Measurements from ENCODE around the gene ZNF14. TPM values are rescaled to one million over a fixed set of nuclear protein-coding genes. Genes with fewer than 3 reads are reported as not detected.

ZNF14 gene
- total and polyA plus RNA-seq, 9 of the 15 experiments (the other 6 are each of a cell fraction or from before 2014, with no cell fraction given), result 1.9 to 7.0 (median 4.0) TPM

DNA sequence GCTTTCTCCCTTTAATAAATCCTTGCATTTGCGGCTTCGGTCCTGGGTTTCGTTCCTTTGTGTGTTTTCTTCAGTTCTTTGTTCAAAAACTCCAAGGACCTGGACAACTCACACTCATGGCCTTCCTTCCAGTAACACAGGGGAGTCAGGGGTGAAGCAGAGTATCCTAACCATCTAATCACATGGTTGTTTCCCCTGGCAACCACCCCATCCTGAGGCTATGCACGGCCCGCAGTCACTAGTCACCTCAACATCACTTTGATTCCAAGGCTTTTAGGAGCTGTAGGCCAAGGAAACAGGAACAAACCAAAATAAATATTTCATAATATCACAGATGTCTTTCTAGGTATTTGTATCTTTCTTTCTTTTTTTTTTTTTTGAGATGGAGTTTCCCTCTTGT, 35.3 kb downstream of the ZNF14 start:
- TF ChIP-seq RFX1 (IDR thresholded peaks at IDR 0.05), result peak; percentile 51; the same call in 1 of the 2 replicates
- no peak for TF ChIP-seq FUS (optimal IDR thresholded peaks at IDR 0.05; ENCODE audit: low read depth, low read length)
- in situ Hi-C loops (cut with MboI) (no loop called here), intact Hi-C loops (cut with micrococcal nuclease) (no loop called here)
- ATAC-seq, result no peak
- no peaks in the 10 kb centered on the region for H3K79me2 ChIP-seq (ENCODE audit: control insufficient read depth, insufficient read depth, low read length)
- H4K20me1 ChIP-seq (replicated peaks; ENCODE audit: control insufficient read depth, insufficient read depth, low read length), result no peaks in the 10 kb centered on the region
- ChIA-PET CTCF (ENCODE audit: low intra/inter-chr PET ratio) (no interaction called here), POLR2A (interaction anchor here (1.0 kb wide), 1 partner anchor 35 kb away, joined by 3 read pairs; the partner anchor contains the start of gene ZNF14)
- H3K27me3 ChIP-seq (ENCODE audit: control insufficient read depth in 2 of 2, insufficient read depth in 2 of 2, low read length in 2 of 2), result peaks cover 0 to 6% of the 10 kb centered on the region in 2 experiments; a peak in 2 of 5 replicates
- H2AFZ ChIP-seq (ENCODE audit: low read depth, low read length), result no peak overlapping the region
- no peak overlapping the region for H3K4me3 ChIP-seq
- no peak overlapping the region for H3K27ac ChIP-seq (ENCODE audit: extremely low read depth, low read depth, low read length)
- no peaks in the 10 kb centered on the region for H3K36me3 ChIP-seq (ENCODE audit: control insufficient read depth, insufficient read depth, low read length)
- H3K9ac ChIP-seq (ENCODE audit: insufficient read depth in 1 of 2, low read depth in 2 of 2, low read length in 2 of 2), result no peak overlapping the region
- no peaks in the 10 kb centered on the region for H3K4me1 ChIP-seq (replicated peaks in 1 of 2; ENCODE audit: control insufficient read depth in 2 of 2, insufficient read depth in 2 of 2, low read length in 2 of 2)
- 2% methylated on average over 5 of the region's 5 CpGs for WGBS (ENCODE audit: insufficient coverage, low coverage, missing lambda C conversion rate)
- no peaks in the 10 kb centered on the region for H3K9me3 ChIP-seq (replicated peaks; ENCODE audit: control insufficient read depth, insufficient read depth, low read depth, low read length)
- no peak overlapping the region for H3K4me2 ChIP-seq (ENCODE audit: insufficient read depth, low read length)
- DNase-seq (ENCODE audit: extremely low read depth in 1 of 4, low spot score in 3 of 4), result no peak
- H3K9me1 ChIP-seq (ENCODE audit: control insufficient read depth, insufficient read depth, low read length), result no peaks in the 10 kb centered on the region
- no peak for FAIRE-seq
- no TSS peak for BruUV-seq (replicated peaks)

DNA sequence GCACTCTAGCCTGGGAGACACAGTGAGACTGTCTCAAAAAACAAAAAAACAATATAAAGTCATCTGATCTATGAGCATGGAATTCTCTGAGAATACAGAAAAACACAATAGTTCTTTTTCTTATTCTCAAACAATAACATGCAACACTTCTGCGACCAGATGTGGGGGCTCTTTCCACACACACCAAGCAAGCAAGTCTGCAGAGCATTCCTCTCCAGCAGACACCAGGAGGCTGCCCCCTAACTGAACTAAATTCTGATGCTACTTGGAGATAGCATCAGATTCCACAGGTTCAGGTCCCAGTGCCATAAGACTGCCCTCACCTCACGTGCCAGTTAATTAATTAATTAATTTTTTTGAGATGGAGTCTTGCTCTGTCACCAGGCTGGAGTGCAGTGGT, 36.5 kb downstream of the ZNF14 start:
- no peak overlapping the region for H2AFZ ChIP-seq (ENCODE audit: low read depth, low read length)
- H3K79me2 ChIP-seq (ENCODE audit: control insufficient read depth, insufficient read depth, low read length), result no peaks in the 10 kb centered on the region
- H3K36me3 ChIP-seq (ENCODE audit: control insufficient read depth, insufficient read depth, low read length), result no peaks in the 10 kb centered on the region
- ChIA-PET CTCF (ENCODE audit: low intra/inter-chr PET ratio) (no interaction called here), POLR2A (no interaction called here)
- no peaks in the 10 kb centered on the region for H4K20me1 ChIP-seq (replicated peaks; ENCODE audit: control insufficient read depth, insufficient read depth, low read length)
- no TSS peak for BruUV-seq (replicated peaks)
- TF ChIP-seq, protein P1, sequence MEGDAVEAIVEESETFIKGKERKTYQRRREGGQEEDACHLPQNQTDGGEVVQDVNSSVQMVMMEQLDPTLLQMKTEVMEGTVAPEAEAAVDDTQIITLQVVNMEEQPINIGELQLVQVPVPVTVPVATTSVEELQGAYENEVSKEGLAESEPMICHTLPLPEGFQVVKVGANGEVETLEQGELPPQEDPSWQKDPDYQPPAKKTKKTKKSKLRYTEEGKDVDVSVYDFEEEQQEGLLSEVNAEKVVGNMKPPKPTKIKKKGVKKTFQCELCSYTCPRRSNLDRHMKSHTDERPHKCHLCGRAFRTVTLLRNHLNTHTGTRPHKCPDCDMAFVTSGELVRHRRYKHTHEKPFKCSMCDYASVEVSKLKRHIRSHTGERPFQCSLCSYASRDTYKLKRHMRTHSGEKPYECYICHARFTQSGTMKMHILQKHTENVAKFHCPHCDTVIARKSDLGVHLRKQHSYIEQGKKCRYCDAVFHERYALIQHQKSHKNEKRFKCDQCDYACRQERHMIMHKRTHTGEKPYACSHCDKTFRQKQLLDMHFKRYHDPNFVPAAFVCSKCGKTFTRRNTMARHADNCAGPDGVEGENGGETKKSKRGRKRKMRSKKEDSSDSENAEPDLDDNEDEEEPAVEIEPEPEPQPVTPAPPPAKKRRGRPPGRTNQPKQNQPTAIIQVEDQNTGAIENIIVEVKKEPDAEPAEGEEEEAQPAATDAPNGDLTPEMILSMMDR (IDR thresholded peaks at IDR 0.05 in 2 of 3, conservative IDR thresholded peaks at IDR 0.05 in 1 of 3; ENCODE audit: insufficient read depth in 2 of 3, low read depth in 1 of 3, low read length in 3 of 3), result peak in 2 of 3 experiments; percentile 17 to 41; a peak in 3 of 6 replicates
- no peak for TF ChIP-seq CEBPZ (IDR thresholded peaks at IDR 0.05; ENCODE audit: borderline replicate concordance, low read depth, low read length)
- no peaks in the 10 kb centered on the region for H3K9me1 ChIP-seq (ENCODE audit: control insufficient read depth, insufficient read depth, low read length)
- ATAC-seq (0 out of 3 replicates have a peak, but pooled peaks have one; percentile 35), DNase-seq (ENCODE audit: extremely low read depth in 1 of 4, low spot score in 3 of 4) (no peak), FAIRE-seq (no peak)
- no peak overlapping the region for H3K4me2 ChIP-seq (ENCODE audit: insufficient read depth, low read length)
- no peaks in the 10 kb centered on the region for H3K9me3 ChIP-seq (replicated peaks; ENCODE audit: control insufficient read depth, insufficient read depth, low read depth, low read length)
- WGBS (ENCODE audit: insufficient coverage, low coverage, missing lambda C conversion rate), result 0% methylated on average over 2 of the region's 2 CpGs
- no peaks in the 10 kb centered on the region for H3K4me1 ChIP-seq (replicated peaks in 1 of 2; ENCODE audit: control insufficient read depth in 2 of 2, insufficient read depth in 2 of 2, low read length in 2 of 2)
- no peak overlapping the region for H3K9ac ChIP-seq (ENCODE audit: insufficient read depth in 1 of 2, low read depth in 2 of 2, low read length in 2 of 2)
- H3K4me3 ChIP-seq, result no peak overlapping the region
- in situ Hi-C loops (cut with MboI) (no loop called here), intact Hi-C loops (cut with micrococcal nuclease) (no loop called here)
- peaks cover 0 to 6% of the 10 kb centered on the region in 2 experiments; a peak in 2 of 5 replicates for H3K27me3 ChIP-seq (ENCODE audit: control insufficient read depth in 2 of 2, insufficient read depth in 2 of 2, low read length in 2 of 2)
- H3K27ac ChIP-seq (ENCODE audit: extremely low read depth, low read depth, low read length), result no peak overlapping the region

Measured in K562 (cell line).